IMR-90 (cell line): ENCODE results near the gene INTU. TPM values are rescaled to one million over a fixed set of nuclear protein-coding genes. Genes with fewer than 3 reads are reported as not detected.
A peak's percentile ranks its signal among the peaks of the same experiment; 100 is the strongest.

Experiments used
- ATAC-seq: fragments of 200-7000 bp; cut with Tn5 transposase; 2 replicates; pipeline ENCODE4 v1.9.1; 2020; ENCODE audit warnings: low read depth, mild to moderate bottlenecking, moderate library complexity
- BruUV-seq: library from RNA; stranded (reverse); fragments of 400-500 nt; replicated peaks from 2 replicates; lab custom pipeline; 2021; lab: Mats Ljungman, UMichigan
- CTCF ChIA-PET: fragments of 300-600 bp; formaldehyde crosslinking; extraction: SDS; loops from one replicate; lab custom pipeline; 2021; ENCODE audit warnings: antibody characterized with exemption; lab: Yijun Ruan, JAX
- POLR2A ChIA-PET: fragments of 300-600 bp; sonication (Branson Sonifier 250); formaldehyde crosslinking; loops from one replicate; lab custom pipeline; 2022; ENCODE audit warnings: antibody characterized with exemption; ENCODE audit not compliant: unreplicated experiment; lab: Charles Lee
- DNase-seq: peaks from one replicate; pipeline ENCODE4 v3.0.0; 2013
- H2AFZ ChIP-seq: replicated peaks from 2 replicates; pipeline ENCODE3; 2013; ENCODE audit warnings: low read length, mild to moderate bottlenecking; ENCODE audit not compliant: poor library complexity
- H2AK5ac ChIP-seq: 2 replicates; pipeline ENCODE4 v1.6.1; 2013; ENCODE audit warnings: low read depth, low read length, inconsistent platforms
- H2AK9ac ChIP-seq: replicated peaks from 2 replicates; pipeline ENCODE3; 2013; ENCODE audit warnings: mild to moderate bottlenecking, low read depth, low read length, moderate library complexity; ENCODE audit not compliant: poor library complexity
- H2BK120ac ChIP-seq: 2 replicates; pipeline ENCODE4 v1.6.1; 2013; ENCODE audit warnings: low read depth, low read length, inconsistent platforms
- H2BK15ac ChIP-seq: 3 replicates; pipeline ENCODE4 v1.6.1; 2013; ENCODE audit warnings: low read depth, low read length, inconsistent platforms
- H2BK20ac ChIP-seq: 2 replicates; pipeline ENCODE4 v1.6.1; 2013; ENCODE audit warnings: low read depth, mild to moderate bottlenecking, inconsistent platforms, low read length, moderate library complexity
- H2BK5ac ChIP-seq: 2 replicates; pipeline ENCODE4 v1.6.1; 2013; ENCODE audit warnings: mild to moderate bottlenecking, low read depth, low read length, inconsistent platforms; ENCODE audit not compliant: poor library complexity, severe bottlenecking
- H3K14ac ChIP-seq: replicated peaks from 2 replicates; pipeline ENCODE4 v1.6.1; 2013; ENCODE audit warnings: low read depth, low read length, inconsistent platforms
- H3K18ac ChIP-seq: 2 replicates; pipeline ENCODE4 v1.6.1; 2013; ENCODE audit warnings: low read depth, low read length, control low read depth
- H3K23ac ChIP-seq: 2 replicates; pipeline ENCODE4 v1.6.1; 2013; ENCODE audit warnings: low read depth, low read length, inconsistent platforms
- H3K27ac ChIP-seq: 2 replicates; pipeline ENCODE4 v1.5.1; 2013; ENCODE audit warnings: mild to moderate bottlenecking, control low read depth, low read length; ENCODE audit not compliant: insufficient read depth
- H3K27me3 ChIP-seq: 2 replicates; pipeline ENCODE4 v1.6.1; 2013; ENCODE audit warnings: low read length; ENCODE audit not compliant: control insufficient read depth, insufficient read depth
- H3K36me3 ChIP-seq: 2 replicates; pipeline ENCODE4 v1.6.1; 2013; ENCODE audit warnings: low read length, mixed read lengths; ENCODE audit not compliant: control insufficient read depth, insufficient read depth
- H3K4ac ChIP-seq: 2 replicates; pipeline ENCODE4 v1.6.1; 2013; ENCODE audit warnings: low read depth, low read length, inconsistent platforms
- H3K4me1 ChIP-seq: 2 replicates; pipeline ENCODE4 v1.6.1; 2013; ENCODE audit warnings: low read length, mixed read lengths; ENCODE audit not compliant: control insufficient read depth, insufficient read depth
- H3K4me2 ChIP-seq: 2 replicates; pipeline ENCODE4 v1.6.1; 2013; ENCODE audit warnings: low read depth, mild to moderate bottlenecking, control low read depth, low read length, moderate library complexity
- H3K4me3 ChIP-seq: 2 replicates; pipeline ENCODE4 v1.5.1; 2013; ENCODE audit warnings: low read depth, mild to moderate bottlenecking, control low read depth, low read length, moderate library complexity; ENCODE audit not compliant: insufficient read depth
- H3K56ac ChIP-seq: 2 replicates; pipeline ENCODE4 v1.6.1; 2013; ENCODE audit warnings: low read length, inconsistent platforms; ENCODE audit not compliant: insufficient read depth; ENCODE audit errors: extremely low read depth
- H3K79me1 ChIP-seq, 2 experiments: 2 replicates each; pipeline ENCODE4 v1.6.1; 2013; ENCODE audit warnings: low read length in 2 of 2, inconsistent platforms in 1 of 2, low read depth in 1 of 2
- H3K9ac ChIP-seq: 2 replicates; pipeline ENCODE4 v1.6.1; 2013; ENCODE audit warnings: low read depth, low read length, control low read depth
- H3K9me1 ChIP-seq: 2 replicates; pipeline ENCODE4 v1.6.1; 2013; ENCODE audit warnings: low read length, inconsistent platforms; ENCODE audit not compliant: insufficient read depth
- H3K9me3 ChIP-seq: 2 replicates; pipeline ENCODE4 v1.6.1; 2013; ENCODE audit warnings: low read length; ENCODE audit not compliant: control insufficient read depth, insufficient read depth
- H4K20me1 ChIP-seq: 2 replicates; pipeline ENCODE4 v1.6.1; 2013; ENCODE audit warnings: low read length, inconsistent platforms; ENCODE audit not compliant: insufficient read depth
- H4K5ac ChIP-seq: 2 replicates; pipeline ENCODE4 v1.6.1; 2013; ENCODE audit warnings: mild to moderate bottlenecking, low read depth, low read length, control low read depth
- H4K8ac ChIP-seq, 2 experiments: 2 replicates each; pipeline ENCODE4 v1.6.1; 2013; ENCODE audit warnings: low read depth in 2 of 2, low read length in 2 of 2, control low read depth in 1 of 2, inconsistent platforms in 1 of 2
- H4K91ac ChIP-seq: 2 replicates; pipeline ENCODE4 v1.6.1; 2013; ENCODE audit warnings: low read depth, low read length, inconsistent platforms; ENCODE audit not compliant: insufficient read depth
- BHLHE40 ChIP-seq: fragments of 150-350 bp; IDR thresholded peaks from 2 replicates; pipeline ENCODE4 v1.6.1; 2016; ENCODE audit warnings: mild to moderate bottlenecking, low read depth, low read length
- CEBPB ChIP-seq: IDR thresholded peaks from 2 replicates; pipeline ENCODE4 v1.6.1; 2012; ENCODE audit warnings: low read depth, low read length, improper control_type of control experiment
- CHD1 ChIP-seq: IDR thresholded peaks from 2 replicates; pipeline ENCODE4 v1.6.1; 2012; ENCODE audit warnings: low read depth, low read length, improper control_type of control experiment
- MAZ ChIP-seq: IDR thresholded peaks from 2 replicates; pipeline ENCODE4 v1.6.1; 2012; ENCODE audit warnings: low read depth, mild to moderate bottlenecking, low read length, improper control_type of control experiment, moderate library complexity, borderline replicate concordance
- NFE2L2 ChIP-seq: fragments of 150-350 bp; IDR thresholded peaks from 2 replicates; pipeline ENCODE4 v1.6.1; 2016; ENCODE audit warnings: low read depth, mild to moderate bottlenecking, low read length
- RAD21 ChIP-seq: IDR thresholded peaks from 2 replicates; pipeline ENCODE4 v1.6.1; 2012; ENCODE audit warnings: low read length, improper control_type of control experiment
- RFX5 ChIP-seq: IDR thresholded peaks from 2 replicates; pipeline ENCODE4 v1.8.0; 2012; ENCODE audit warnings: low read depth, mild to moderate bottlenecking, low read length, moderate library complexity
- SMC3 ChIP-seq: fragments of 150-350 bp; IDR thresholded peaks from 2 replicates; pipeline ENCODE4 v1.6.1; 2016; ENCODE audit warnings: low read depth, mild to moderate bottlenecking, antibody characterized with exemption, low read length, moderate library complexity
- WGBS, 2 experiments: methylation state at CpG; one replicate each; pipeline versions ENCODE4 v1.1.5 to v1.1.7; 2013; ENCODE audit warnings: missing lambda C conversion rate in 2 of 2; ENCODE audit not compliant: insufficient read length in 1 of 2; ENCODE audit errors: extremely low coverage in 2 of 2; 5-methylcytosine and 5-hydroxymethylcytosine counted together
- dilution Hi-C: fragments of 300-500 bp; cut with HindIII; formaldehyde crosslinking; loops from one replicate; pipeline ENCODE4 v1.14.3; 2018; ENCODE audit warnings: low sequenced_read_pairs; ENCODE audit not compliant: unreplicated experiment
- in situ Hi-C: fragments of 300-500 bp; cut with MboI; formaldehyde crosslinking; loops from 3 replicates; pipeline ENCODE4 v1.14.3; 2019; ENCODE audit warnings: low sequenced_read_pairs, inconsistent platforms, mixed read lengths
- intact Hi-C: fragments of 100-400 bp; cut with micrococcal nuclease; formaldehyde crosslinking; loops from 2 replicates; pipeline ENCODE4 v1.10.0; 2022
- polyA plus RNA-seq, 3 experiments: library from polyadenylated mRNA; depleted of rRNA; stranded (reverse); fragments of >200 nt; gene quantifications; 2 replicates each; pipeline ENCODE4 v1.2.3, GENCODE V29; 2012; ENCODE audit warnings: low replicate concordance in 1 of 3
- total RNA-seq: library from RNA; depleted of rRNA; stranded (reverse); fragments of >200 nt; gene quantifications from 2 replicates; pipeline ENCODE4 v1.2.3, GENCODE V29; 2012
- TF ChIP-seq, protein P1 (sequence below): conservative IDR thresholded peaks from 2 replicates; pipeline ENCODE4 v1.5.1; 2012; ENCODE audit warnings: mild to moderate bottlenecking, low read depth, low read length, improper control_type of control experiment
- TF ChIP-seq, protein P2 (sequence below): fragments of 150-350 bp; IDR thresholded peaks from 2 replicates; pipeline ENCODE4 v1.6.1; 2017; ENCODE audit warnings: mild to moderate bottlenecking, antibody characterized with exemption, low read length, low read depth

The INTU gene
- total and polyA plus RNA-seq, 2 of the 4 experiments (the other 2 are of a cell fraction), result 6.5 to 10.8 TPM

GRCh38 chr4:127622921-127623796, 9.6 kb upstream of the INTU start:
- Histone ChIP-seq H3K79me1 (no peaks in the 10 kb centered on the region), H2BK15ac (no peak overlapping the region; the same call in 2 of the 3 replicates), H3K4me1 (no peaks in the 10 kb centered on the region), H3K4ac (no peak overlapping the region), H2AFZ (peak overlapping the region; percentile 95), H3K27me3 (peaks cover 4% of the 10 kb centered on the region), H3K23ac (peak overlapping the region; percentile 41; the same call in 1 of the 2 replicates), H4K91ac (peak overlapping the region; percentile 45; the same call in 1 of the 2 replicates), H3K4me2 (peak overlapping the region; percentile 87), H3K56ac (no peak overlapping the region; the same call in 1 of the 2 replicates), H2BK120ac (0 out of 2 replicates have a peak overlapping the region, but pooled peaks have one; percentile 64), H4K8ac (peak overlapping the region; percentile 28 to 88; a peak in 2 of 4 replicates), H2BK20ac (no peak overlapping the region; the same call in 1 of the 2 replicates), H3K9me1 (no peaks in the 10 kb centered on the region), H3K27ac (peak overlapping the region; percentile 38), H4K5ac (peak overlapping the region; percentile 58; the same call in 1 of the 2 replicates), H2BK5ac (peak overlapping the region; percentile 27), H2AK5ac (no peak overlapping the region), H3K9ac (peak overlapping the region; percentile 67), H3K18ac (no peak overlapping the region; the same call in 1 of the 2 replicates), H3K36me3 (no peaks in the 10 kb centered on the region), H3K9me3 (no peaks in the 10 kb centered on the region), H4K20me1 (no peaks in the 10 kb centered on the region), H2AK9ac (peak overlapping the region; percentile 10), H3K4me3 (peak overlapping the region; percentile 90), H3K14ac (peak overlapping the region; percentile 75)
- CTCF ChIA-PET, result interaction anchor here (0.7 to 1.4 kb wide), 3 partner anchors 11 to 109 kb away, joined by 3 to 5 read pairs (median 3); no protein-coding TSS in a partner anchor
- no peak for TF ChIP-seq RFX5
- TF ChIP-seq MAZ, result peak; percentile 36; the same call in 1 of the 2 replicates
- TF ChIP-seq BHLHE40, result no peak
- TF ChIP-seq NFE2L2, result no peak
- TF ChIP-seq, protein P1, sequence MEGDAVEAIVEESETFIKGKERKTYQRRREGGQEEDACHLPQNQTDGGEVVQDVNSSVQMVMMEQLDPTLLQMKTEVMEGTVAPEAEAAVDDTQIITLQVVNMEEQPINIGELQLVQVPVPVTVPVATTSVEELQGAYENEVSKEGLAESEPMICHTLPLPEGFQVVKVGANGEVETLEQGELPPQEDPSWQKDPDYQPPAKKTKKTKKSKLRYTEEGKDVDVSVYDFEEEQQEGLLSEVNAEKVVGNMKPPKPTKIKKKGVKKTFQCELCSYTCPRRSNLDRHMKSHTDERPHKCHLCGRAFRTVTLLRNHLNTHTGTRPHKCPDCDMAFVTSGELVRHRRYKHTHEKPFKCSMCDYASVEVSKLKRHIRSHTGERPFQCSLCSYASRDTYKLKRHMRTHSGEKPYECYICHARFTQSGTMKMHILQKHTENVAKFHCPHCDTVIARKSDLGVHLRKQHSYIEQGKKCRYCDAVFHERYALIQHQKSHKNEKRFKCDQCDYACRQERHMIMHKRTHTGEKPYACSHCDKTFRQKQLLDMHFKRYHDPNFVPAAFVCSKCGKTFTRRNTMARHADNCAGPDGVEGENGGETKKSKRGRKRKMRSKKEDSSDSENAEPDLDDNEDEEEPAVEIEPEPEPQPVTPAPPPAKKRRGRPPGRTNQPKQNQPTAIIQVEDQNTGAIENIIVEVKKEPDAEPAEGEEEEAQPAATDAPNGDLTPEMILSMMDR, result peak; percentile 30
- 0 out of 2 replicates have a peak, but pooled peaks have one; percentile 11 for TF ChIP-seq RAD21
- TF ChIP-seq, protein P2, sequence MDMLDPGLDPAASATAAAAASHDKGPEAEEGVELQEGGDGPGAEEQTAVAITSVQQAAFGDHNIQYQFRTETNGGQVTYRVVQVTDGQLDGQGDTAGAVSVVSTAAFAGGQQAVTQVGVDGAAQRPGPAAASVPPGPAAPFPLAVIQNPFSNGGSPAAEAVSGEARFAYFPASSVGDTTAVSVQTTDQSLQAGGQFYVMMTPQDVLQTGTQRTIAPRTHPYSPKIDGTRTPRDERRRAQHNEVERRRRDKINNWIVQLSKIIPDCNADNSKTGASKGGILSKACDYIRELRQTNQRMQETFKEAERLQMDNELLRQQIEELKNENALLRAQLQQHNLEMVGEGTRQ, result no peak
- no peak for TF ChIP-seq CHD1
- no peak for TF ChIP-seq CEBPB
- no peak for TF ChIP-seq SMC3
- WGBS, 2 experiments, result 3% methylated on average over 48 of the region's 81 CpGs; no CpG with 5 or more reads in 1 of the 2 experiments
- ATAC-seq, result peak; percentile 85
- POLR2A ChIA-PET, result interaction anchor here (2.0 kb wide), 1 partner anchor 10 kb away, joined by 7 read pairs; the partner anchor contains the start of gene INTU
- dilution Hi-C loops (no loop called here), in situ Hi-C loops (loop anchor here (25.0 kb wide), 1 partner anchor 111 kb away; no protein-coding TSS in a partner anchor), intact Hi-C loops (loop anchor here (5.0 kb wide), 1 partner anchor 104 kb away; no protein-coding TSS in a partner anchor)
- DNase-seq, result peak; percentile 33
- BruUV-seq, result no TSS peak
